HG03432 (cell line): ENCODE data around the gene MEIS1.

ENCODE experiments used
- ATAC-seq: cut with Tn5 transposase; IDR thresholded peaks from one replicate; pipeline ENCODE4 v1.9.1; 2021; ENCODE audit warnings: mild to moderate bottlenecking, moderate library complexity; ENCODE audit not compliant: unreplicated experiment

Gene MEIS1

GRCh38 chr2:66561645-66562303 lies 126.8 kb downstream of the MEIS1 start:
- ATAC-seq, result no peak

GRCh38 chr2:66562304-66562685 lies 127.4 kb downstream of the MEIS1 start:
- no peak for ATAC-seq

GRCh38 chr2:66563473-66563872 lies 128.5 kb downstream of the MEIS1 start:
- ATAC-seq, result no peak

GRCh38 chr2:66565291-66565690 lies 130.4 kb downstream of the MEIS1 start:
- no peak for ATAC-seq

- no peak for ATAC-seq
Observed at GRCh38 chr2:66566726-66567399, 131.9 kb downstream of the MEIS1 start.

- ATAC-seq, result no peak
Observed at GRCh38 chr2:66567729-66568128, 132.8 kb downstream of the MEIS1 start.

- ATAC-seq, result no peak
Observed at GRCh38 chr2:66568650-66569300, 133.8 kb downstream of the MEIS1 start.

- no peak for ATAC-seq
Observed at GRCh38 chr2:66569321-66569851, 134.5 kb downstream of the MEIS1 start.

- no peak for ATAC-seq
Observed at GRCh38 chr2:66569974-66570373, 135.0 kb downstream of the MEIS1 start.

- no peak for ATAC-seq
Observed at GRCh38 chr2:66570471-66570870, 135.5 kb downstream of the MEIS1 start.

GRCh38 chr2:66571918-66572317 lies 137.0 kb downstream of the MEIS1 start:
- ATAC-seq, result no peak

- ATAC-seq, result no peak
Observed at GRCh38 chr2:66572391-66572790, 137.5 kb downstream of the MEIS1 start.

GRCh38 chr2:66573416-66573815 lies 138.5 kb downstream of the MEIS1 start:
- ATAC-seq, result no peak

GRCh38 chr2:66573821-66574233 lies 138.9 kb downstream of the MEIS1 start:
- ATAC-seq, result no peak

GRCh38 chr2:66574701-66575624 lies 140.0 kb downstream of the MEIS1 start:
- ATAC-seq, result no peak

GRCh38 chr2:66575625-66576310 lies 140.8 kb downstream of the MEIS1 start:
- no peak for ATAC-seq

GRCh38 chr2:66576311-66576560 lies 141.3 kb downstream of the MEIS1 start:
- ATAC-seq, result no peak

- no peak for ATAC-seq
Observed at GRCh38 chr2:66576561-66577320, 141.8 kb downstream of the MEIS1 start.

GRCh38 chr2:66577321-66578053 lies 142.6 kb downstream of the MEIS1 start:
- ATAC-seq, result no peak
